ENCODE data around the gene CFAP92.

CFAP92 gene

DNA sequence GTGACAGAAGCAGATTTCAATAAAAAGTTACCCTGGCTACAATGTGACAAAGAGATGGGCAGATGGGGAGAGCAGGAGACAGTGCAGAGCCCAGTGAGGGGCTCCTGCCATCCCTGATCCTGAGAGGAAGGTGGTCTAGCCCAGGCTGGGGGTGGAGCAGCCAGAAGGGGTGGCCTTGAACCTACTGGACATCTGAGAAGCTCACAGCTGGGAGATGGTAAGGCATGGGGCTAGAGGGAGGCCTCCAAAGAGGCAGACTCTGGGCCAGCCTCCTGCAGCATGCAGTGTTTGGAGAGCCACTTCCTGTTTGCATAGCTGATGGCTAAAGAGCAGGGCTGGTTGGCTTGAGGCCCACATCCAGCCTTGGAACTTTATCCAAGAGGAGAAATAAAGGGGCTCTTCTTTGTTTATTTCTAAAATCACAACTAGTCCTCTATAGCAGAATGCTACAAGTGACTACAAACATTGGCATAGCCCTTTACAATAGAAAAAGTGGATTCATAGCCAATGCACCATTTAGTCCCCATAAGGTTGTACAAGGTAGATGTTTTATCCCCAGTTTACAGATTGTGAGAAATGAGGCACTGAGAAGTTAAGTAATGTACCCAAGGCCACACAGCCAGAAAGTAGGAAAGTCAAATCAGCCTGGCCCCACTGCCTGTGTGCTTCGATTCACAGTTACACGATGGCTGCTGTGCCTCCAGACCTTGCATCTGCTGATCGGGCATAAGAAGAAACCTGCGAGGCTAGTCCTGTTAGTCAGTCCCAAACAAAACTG lies 11.8 kb upstream of the CFAP92 start:
- DNase-seq: no peak

GRCh38 chr3:129004639-129005295 lies 10.9 kb upstream of the CFAP92 start:
- DNase-seq: no peak

GRCh38 chr3:129003578-129004112 lies 9.8 kb upstream of the CFAP92 start:
- DNase-seq: peak in 2 of 4 experiments; percentile 29 to 58

DNA sequence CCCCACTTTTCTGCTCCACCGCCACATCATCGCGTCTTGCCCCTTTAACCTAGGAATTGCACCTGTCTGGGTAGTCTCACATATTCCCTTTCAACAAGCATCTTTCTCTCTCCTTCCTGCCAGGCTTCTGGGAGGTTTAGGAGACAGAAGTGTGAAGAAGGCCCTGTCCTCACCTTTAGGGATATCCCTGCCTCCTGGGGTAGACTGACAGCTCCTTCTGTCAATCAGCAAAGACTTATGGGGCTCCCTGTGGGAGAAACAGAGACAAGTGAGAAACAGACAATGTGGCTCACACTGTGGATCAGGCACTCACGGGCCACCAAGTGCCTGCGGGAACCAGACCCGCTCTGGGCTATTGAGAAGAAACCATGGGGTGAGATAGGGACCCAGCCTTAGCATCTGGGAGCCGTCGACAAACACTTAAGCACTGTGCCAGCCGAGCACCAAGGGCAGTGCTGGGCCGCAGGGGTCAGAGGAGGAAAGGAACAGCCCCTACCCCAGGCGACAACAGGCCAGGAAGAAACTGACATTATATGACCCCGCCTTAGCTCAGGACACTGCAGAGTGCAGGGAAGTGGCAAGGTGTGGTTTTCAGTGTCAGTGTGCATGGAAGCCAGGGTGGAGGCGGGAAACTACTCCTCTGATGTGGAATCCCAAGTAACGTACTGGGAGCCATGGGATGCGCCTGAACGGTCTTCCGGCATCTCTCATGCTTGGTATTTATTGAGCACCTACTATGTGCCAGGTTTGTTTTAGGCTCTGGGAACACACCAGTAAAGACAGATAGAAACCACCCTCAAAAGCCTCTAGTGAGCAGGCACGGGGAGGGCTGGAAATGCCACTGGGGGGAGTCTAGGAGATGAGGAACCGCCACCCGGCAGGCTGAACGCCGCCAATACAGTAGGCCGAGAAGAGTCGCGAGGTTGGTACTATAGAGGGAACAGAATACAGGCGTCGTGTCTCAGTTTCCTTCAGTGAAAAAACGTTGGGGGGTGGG lies 9.0 kb upstream of the CFAP92 start:
- no peak for DNase-seq

DNA sequence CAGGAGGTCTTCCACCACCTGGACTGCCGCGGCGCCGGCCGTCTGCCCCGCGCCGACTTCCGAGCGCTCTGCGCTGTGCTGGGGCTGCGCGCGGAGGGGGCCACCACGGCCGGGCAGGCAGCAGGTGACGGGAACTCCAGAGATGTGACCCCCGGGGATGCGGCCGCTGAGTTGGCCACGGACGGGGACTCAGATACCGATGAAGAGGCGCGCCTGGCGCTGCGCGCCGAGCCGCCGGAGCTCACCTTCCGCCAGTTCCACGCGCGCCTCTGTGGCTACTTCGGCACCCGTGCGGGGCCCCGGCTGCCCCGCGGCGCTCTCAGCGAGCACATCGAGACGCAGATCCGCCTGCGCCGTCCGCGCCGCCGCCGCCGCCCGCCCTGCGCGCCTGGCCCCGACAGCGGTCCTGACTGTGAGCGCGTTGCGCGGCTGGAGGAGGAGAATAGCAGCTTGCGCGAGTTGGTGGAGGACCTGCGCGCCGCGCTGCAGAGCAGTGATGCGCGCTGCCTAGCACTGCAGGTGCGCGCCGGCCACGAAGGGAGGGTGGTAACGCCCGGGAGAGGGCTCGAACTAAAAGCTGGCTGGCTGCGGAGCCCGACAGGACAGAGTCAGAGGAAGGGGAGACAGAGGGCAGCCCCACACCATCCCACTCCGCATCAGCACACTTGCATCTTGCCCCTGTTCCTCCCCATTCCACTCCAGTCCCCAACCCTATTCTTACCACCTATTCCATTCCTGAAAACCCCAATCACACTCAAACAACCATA lies 8.1 kb upstream of the CFAP92 start:
- peak in 1 of 4 experiments; percentile 32 for DNase-seq

DNA sequence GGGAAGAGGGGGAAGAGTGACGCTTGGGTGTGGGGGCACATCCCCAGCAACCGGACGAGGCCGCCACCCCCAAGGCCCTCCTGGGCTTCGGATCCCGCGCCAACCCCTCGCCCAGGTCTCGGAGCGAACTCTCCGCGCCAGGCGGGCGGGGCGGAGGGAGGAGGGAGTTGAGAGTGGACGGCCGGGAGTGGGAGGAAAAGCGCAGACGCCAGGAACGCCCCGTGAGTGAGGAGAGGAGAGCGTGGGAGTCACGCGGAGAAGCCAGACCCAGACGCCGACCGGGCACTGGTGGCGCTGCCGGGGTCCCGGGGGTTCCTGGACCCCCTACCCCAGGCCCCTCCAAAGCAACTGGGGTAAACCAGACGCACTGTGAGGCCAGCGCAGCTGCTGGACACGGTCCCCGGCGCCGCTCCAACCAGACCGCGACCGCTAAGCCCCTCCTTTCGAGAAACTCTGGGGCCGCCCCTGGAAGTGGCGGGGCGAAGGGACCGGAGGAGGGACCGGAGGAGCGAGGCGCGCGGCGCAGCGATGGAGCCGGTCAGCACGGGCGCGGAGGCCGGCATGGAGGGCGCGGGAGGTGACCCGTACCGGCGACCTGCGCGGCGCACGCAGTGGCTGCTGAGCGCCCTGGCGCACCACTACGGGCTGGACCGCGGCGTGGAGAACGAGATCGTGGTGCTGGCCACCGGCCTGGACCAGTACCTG lies 7.4 kb upstream of the CFAP92 start, which contains the start of gene EFCC1:
Gene EFCC1 (plus strand): TSS at position 204 of the 705 bp plus-strand sequence. CDS start 325 bp downstream, at position 529.
- no peak for DNase-seq

- DNase-seq: no peak
Measured at GRCh38 chr3:129000742-129001100, 6.8 kb upstream of the CFAP92 start.

- no peak for DNase-seq
Measured at GRCh38 chr3:128999102-128999501, 5.2 kb upstream of the CFAP92 start.

DNA sequence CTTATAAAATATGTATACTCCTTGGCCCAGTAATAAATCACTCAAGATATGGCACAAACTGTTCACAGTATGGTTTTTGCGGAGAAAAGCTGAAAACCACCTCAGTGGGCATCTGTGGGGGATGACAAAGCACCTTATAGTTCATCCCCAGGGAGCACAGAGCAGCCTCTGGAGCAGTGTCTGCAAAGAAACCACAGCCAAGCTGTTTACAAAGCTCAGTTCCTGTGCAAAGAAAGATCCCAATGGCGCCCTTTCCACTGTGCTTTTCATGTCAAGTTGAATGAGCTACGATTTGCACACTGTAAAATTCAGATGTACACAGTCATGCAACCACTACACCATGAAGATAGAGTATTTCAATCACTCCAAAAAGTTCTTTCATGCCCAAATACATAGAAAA lies 4.7 kb upstream of the CFAP92 start:
- DNase-seq: no peak

GRCh38 chr3:128997486-128998133 lies 3.7 kb upstream of the CFAP92 start:
- no peak for DNase-seq

DNA sequence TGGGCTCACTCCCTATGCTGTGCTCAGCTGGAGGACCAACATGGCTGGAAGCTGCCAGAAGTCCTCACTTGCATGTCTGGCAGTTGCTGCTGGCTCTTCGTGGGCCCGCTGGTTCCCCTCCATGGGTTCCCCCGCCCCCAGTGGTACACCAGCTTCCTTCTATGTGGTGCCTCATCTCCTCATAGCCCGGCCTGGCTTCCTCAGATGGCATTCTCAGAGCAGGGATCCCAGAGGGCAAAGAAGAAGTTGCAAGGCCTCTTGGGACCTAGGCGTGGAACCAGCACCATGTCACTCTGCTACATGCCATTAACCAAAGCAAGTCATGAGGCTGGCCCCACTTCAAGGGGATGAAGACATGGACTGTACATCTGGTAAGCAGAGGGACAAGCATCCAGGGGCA lies 2.9 kb upstream of the CFAP92 start:
- DNase-seq: no peak

DNA sequence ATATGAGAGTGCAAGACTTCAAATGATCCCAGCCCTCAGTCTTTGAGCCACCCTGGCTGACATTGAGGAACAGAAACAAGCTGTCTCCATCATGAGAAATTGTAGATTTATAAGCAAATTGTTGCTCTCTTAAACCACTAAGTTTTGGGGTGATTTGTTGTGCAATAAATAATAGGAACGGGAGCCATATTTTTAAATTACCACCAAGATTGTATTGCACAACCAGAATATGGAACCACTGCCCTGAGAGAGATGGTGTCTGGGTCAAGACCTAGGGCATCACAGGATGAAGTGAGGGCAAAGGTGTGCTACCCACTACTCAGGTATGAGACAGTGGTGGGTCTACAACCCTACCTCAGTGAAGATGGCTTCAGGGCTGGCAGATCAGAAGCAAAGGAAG lies 2.3 kb upstream of the CFAP92 start:
- no peak for DNase-seq

GRCh38 chr3:128995737-128996136 lies 1.9 kb upstream of the CFAP92 start:
- no peak for DNase-seq

GRCh38 chr3:128994581-128995546 lies 988 bp upstream of the CFAP92 start:
- DNase-seq: no peak

- no peak for DNase-seq
Measured at GRCh38 chr3:128994173-128994512, 267 bp upstream of the CFAP92 start.

DNA sequence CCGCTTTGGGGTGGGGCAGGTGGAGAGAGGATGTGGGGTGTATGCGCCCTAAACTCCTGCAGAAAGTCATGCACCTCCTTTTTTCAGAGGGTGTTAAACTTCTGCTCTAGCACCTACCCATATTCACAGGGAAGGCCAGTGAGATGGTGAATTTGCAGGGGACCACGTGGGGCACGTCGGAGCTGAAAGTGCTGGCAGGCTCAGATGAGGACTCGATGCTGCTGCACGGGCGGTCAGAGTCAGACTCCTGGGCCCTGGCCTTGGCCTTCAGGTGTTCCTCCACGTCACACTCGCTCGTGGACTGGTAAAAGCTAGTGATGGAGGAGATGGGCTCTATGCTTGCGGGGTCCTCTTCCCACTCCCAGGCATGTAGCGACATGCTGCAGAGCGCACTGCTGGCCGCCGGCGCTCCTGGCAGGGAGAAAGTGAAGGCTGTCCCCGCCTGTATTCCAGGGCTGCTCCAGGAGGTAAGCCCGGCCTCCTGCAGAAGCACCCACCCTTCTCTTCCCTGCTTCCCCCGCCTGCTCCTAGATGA lies 883 bp downstream of the CFAP92 start:
- no peak for DNase-seq

GRCh38 chr3:128991355-128991895 lies 2.5 kb downstream of the CFAP92 start:
- no peak for DNase-seq

DNA sequence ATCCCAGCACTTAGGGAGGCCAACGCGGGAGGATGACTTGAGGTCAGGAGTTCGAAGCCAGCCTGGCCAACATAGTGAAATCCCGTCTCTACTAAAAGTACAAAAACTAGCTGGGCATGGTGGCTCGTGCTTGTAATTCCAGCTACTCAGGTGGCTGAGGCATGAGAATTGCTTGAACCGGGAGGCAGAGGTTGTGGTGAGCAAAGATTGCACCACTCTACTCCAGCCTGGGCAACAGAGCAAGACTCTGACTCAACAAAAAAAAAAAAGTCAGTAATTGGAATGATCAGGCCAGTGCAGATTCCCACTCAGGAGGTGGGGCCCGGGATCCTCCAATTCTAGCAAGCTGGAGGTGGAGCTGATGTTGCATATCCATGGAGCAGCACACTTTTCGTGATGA lies 5.6 kb downstream of the CFAP92 start:
- DNase-seq: no peak
